ENCODE results near the gene IGF2.

The IGF2 gene

DNA sequence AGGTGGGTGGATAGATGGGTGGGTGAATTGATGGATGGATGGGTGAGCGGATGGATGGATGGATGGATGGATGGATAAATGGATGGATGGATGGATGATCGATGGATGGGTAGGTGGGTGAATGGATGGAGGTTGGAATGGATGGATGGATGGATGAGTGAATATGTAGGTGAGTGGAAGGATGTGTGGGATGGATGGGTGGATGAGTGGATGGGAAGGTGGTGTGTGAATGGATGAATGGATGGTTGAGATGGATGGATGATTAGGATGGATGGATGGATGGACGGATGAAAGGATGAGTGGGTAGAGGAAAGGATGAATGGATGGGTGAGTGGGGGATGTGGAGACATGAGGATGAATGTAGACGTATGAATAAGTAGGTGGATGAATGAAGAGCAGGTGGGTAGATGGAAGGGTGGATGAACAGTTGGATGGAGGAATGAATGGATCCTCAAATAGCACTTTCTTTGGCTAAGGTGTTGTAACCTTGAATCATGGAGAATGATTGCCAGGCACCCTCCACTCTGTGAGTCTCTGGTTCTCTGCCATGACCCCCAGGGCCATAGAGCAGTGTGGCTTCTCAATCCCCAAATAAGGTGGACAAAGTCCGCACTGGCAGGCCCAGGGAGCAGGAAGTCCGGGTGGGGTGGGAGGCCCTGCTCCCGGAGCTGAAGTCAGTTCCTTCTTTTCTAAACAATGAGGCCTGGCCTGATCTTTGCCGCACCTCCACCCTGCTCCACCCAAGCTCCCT lies 36.9 kb downstream of the IGF2 start:
- DNase-seq: no peak

DNA sequence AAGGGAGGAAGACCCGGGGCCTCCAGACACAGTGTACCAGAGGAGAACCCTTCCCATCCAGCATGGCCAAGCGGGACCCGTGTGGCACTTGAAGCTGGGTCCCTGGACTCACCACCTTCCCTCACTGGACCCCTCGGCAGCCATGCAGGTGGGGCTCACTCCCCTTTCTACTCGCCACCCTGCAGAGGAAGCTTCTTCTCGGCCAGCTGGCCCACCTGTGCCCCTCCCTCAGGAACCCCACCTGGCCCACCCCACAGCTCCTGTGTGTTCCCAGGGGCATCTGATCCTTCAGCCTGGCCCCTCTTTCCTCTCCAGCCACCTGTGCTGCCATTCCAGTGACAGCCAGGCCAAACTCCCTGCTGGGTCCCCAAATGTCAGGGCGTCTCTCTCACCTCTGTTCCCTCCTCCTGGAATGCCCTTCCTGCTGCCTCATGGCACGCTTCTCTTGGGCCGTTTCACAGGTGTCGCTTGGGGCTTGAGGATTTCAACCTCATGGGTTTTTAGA lies 38.0 kb downstream of the IGF2 start:
- no peak for DNase-seq

DNA sequence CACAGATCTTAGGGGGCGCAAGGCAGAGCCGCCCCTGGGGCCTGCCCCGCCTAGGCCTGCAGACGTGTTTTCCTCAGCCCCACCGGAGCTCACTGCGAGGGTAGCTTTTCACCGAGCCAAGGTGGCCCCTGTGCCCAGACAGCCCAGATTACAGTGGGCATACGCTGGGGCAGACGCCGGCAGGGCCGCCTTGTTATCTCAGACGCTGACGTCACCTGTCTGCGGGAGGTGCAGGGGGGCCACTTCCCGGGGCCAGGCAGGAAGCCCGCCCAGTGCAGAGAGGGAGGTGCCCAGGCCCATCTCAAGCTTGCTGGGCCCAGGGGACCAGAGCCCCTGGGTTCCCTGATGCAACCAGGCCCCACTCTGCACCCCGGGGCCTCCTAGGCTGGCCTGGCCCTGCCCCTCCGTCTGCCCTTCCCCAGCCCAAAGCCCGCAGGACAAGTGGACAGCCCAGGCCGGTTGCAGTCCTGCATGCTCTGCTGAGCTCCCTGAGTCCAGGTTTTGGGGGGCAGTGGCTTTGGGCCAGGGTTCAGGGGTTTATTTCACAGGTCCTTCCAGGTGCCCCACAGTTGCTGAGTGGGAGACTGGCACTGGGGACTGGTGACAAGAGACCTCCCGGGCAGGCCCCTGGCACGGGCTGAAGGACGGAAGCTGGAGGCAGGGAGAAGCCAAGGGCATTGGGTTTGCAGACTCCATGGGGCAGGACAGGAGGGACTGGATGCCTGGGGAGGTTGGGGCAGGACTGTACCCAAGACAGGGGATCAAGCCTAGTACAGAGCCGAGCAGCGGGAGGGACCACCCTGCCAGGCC lies 38.6 kb downstream of the IGF2 start:
- DNase-seq: peak; percentile 69

DNA sequence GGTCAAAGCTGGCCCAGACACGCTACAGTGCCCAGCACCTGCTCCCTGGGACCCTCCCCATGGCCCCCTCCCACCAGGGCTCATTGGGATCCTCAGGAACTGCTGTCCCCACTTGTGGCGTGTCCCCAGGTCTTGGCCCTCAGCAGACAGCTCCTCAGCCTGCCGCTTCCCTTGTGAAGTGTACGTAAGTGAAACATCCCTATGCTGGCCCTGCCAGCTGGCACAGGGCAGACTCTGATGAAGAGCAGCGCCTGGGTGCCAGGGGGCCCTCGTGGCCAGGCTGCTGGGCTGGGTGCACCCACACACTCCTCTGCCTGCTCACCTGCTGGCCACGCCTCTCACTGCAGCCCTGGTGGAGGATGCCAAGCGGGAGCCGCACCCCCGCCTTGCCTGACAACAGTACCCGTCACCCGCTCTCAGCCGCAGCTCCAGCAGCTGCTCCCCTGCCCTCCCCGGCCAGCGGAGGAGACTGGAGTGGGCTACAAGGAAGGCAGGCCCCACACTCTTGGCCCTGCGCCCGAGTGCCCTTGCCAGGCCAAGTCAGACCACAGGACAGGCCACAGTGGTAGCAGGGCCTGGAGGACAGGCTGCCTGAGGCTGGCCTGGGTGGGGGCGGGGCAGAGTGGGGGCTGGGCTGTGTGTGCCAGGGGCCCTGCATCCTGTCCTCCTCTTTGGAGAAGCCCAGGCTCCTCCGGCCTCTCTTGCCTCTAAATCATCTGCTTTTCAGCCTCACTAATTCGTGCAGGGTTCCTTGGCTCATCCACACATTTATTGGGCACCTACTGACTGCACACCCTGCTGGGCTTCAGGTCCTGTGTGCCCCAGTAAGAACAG lies 39.5 kb downstream of the IGF2 start:
- peak; percentile 38 for DNase-seq

DNA sequence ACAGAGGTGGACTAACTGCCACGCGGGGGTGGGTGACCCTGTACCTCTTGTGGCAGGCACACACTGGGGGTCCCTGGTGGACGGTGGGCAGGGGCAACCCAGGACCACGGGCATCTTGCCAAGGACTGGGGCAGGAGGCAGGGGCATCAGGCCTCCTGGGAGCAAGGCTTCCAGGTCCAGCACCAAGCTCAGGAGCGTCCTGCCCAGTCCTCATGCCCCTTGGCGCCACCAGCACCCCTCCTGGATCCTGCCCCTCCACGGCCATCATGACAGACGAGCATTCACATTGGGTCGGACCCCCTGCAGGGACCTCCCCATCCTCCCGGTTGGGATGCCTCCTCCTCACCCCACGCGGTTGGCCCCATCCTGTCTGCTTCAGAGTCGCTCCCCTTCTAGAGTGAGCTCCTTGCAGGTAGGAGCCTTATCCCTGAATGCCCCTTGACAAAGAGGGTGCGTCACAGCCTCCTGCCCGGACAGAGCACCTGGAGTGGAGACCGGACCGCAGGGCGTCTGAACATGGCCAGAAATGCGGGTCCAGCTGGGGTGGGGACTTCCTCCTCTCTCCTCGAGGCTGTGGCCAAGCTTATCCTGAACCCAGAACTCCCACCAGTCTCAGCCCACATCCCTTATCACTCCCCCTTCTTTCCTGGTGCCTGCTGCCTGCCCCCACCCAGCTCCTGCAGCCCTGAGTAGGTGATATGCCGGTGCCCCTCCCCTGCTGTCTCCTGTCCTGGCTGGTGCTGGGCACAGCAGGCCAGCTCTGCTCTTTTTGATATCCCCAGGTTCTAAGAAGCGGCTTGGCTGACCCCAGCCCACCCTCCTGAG lies 40.3 kb downstream of the IGF2 start:
- peak; percentile 58 for DNase-seq

DNA sequence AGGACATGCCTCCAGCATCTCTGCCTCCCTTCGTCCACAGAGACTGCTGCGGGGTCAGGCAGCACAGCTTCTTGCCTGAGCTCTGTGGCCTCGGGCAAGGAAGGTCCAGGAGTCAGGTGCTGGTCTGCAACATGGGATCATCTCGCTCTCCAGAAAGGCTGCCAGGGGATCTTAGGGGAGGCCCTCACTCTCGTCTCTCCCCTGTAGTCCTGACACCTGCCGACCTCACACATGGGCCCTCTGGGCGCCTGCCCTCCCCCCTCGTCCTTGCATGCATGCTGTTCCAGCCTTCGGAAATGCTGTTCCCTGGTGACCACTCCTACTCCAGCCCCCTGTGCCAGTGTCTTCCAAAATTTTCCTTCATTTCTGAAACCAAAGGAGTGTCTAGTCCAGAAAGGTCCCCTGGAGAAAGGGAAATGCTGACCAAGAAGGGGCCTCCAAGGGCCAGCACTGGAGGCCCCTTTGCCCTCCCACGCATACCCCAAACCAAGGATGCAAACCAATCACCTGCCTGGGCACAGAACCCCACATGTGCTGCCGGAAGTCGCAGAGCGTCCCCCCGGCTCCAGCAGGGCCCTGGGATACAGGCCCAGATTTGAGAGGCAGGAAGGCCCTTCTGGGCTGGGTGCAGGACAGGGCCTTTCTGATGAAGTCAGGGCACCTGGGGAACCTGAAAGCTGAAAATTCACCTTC lies 41.0 kb downstream of the IGF2 start:
- DNase-seq: no peak

DNA sequence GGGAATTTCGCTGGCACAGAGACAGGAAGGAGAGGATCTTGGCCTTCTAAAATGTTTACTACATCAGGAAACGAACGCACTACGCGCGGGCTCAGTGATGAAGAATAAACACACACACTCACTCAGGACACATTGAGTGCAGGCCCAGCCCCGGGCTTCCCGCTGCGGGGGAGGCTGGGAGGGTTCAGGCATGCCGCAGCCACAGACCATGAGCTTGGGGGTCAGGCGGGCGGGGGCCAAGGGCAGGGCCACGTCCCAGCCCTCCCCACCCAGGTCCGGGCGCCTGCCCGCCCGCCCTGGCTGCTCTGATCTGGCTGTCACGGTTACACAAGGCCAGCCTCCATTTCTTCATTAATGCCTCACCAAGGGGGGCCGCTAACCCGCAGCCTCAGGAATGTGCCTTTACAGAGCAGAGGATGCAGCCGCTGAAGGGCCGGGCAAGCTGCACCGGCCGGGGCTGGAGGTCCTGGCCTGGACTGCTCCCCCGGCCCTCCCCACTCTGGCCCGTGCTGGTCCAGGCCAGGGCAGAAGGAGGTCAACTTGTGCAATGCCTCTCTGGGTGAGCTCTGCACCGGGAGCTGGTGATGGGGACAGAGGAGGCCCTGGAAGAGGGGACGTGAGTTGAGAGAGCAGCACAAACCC lies 41.7 kb downstream of the IGF2 start:
- peak; percentile 33 for DNase-seq

DNA sequence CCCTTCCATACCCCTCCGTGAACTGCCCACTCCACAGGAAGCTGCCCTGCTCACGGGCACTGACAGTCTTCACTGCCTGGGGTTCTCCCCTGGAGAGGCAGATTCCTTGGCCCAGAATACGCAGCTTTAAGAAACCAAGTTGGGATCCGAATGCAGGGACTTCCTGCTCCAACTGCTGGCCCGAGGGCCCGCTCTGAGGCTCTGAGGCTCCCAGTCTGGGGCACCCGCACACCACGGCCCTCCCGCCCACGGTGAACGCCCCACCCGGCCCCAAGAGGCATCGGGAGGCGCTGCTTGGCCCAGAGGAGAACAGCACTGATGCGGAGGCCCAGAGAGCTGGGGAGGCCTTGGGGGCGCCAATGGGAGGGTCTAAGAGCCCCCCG lies 42.3 kb downstream of the IGF2 start:
- no peak for DNase-seq

DNA sequence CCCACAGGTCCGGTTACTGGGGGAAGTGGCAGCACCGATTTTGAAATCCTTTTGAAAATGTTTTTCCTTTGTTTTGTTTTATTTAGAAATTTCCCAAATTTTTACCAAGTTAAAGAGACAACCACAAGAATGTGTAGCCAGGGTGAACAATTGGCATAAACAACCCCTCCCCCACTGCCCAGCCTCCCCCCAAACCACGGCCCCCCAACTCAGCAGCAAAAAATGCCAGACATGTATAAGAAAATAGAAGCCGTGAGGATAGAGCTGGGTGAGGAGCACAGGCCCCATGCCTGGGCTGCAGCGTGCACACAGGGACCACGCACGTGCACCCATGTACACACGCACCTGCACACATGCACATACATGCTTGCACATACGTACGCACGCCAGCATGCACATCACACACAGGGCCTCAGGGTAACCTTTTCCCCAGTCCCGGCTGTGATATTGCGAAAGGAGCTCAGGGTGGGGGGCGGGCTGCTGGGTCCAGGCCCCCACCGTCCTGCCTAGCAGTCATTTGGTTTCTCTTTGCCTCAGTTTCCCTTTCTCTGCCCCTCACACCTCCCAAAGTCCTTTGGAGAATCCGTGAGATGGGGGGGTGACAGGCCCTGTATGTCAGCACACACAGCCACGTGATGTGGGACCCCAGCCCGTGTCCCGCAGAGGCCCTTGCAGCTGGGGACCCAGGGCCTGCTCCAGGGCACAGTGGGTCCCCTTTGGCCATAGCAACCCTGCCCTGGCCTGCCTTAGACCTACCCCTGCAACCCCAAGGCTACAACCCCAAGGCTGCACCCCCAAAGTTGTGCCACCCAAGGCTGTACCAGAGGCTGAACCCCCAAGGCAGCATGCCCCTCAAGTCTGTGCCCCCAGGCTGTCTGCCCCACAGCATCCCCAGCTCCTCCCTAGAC lies 42.9 kb downstream of the IGF2 start:
- DNase-seq: no peak

DNA sequence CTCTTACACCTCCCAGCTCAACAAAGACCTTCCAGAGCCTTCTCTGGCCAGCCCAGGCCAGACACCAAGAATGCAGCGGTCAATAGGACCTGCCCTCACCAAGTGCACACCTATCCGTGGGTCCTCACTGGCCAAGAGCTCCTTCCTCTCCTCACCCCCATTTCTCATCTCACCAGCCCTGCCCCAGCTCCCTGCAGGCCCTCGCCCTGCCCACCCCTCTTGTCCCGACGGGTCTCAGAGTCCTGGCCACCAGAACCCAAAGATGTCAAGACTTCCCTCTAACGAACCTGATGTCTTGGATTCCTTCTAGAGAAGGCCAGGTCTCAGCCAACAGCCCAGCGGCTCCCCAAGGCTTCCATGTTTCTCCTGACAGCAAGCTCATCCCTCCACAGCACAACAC lies 43.6 kb downstream of the IGF2 start:
- no peak for DNase-seq

DNA sequence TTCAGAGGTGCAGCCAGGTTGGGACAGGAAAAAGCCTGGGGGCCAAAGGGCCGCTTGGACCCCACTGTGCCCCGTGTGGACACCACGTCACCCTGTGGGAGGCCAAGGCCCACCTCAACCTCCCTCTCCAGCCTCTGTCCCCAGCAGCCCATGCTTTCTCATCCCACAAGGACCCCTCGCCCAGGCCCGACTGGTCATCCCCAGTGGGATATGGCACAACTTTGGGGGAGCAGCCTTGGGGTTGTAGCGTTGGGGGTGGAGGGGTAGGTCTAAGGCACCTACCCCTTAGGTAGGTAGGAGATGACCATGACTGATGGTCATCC lies 44.0 kb downstream of the IGF2 start:
- no peak for DNase-seq

DNA sequence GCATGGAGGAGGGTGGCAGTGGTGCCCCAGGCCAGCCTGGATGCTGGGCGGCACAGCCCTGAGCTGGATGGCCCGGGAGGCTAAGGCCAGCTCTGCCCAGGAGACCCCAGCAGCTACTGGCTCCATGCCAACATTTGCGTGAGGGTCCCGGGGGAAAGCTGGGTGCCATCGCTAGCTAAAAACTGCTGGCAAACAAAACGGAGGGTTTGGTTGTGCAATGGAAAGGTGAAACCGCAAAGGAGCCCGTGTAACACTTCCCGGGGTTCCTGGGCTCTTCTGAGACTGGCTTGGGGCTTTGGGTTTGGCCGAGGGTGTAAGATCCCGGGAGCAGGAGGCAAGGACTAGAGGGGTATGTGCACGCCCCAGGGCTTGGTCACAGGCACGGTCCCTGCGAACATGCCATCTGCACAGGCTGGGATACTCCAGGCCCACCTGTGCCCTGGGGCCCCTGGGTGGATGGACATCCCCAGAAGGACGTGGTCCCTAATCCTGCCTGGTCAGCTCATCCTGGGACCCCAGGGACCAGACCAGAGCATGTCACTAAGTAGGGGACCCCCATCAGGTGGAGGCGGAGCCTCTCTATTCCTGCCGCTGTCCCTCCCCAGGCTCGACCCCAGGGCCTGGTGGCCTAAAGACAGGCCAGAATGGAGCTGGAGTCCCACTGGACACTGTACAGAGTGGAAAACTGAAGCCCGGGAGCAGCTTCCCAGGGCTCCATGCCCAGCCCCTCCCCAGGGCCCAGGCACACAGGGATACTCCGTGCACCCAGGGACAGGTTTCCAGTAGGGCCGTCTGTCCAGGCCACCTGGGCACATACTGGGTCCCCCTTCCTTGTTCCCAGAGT lies 44.6 kb downstream of the IGF2 start:
- no peak for DNase-seq

DNA sequence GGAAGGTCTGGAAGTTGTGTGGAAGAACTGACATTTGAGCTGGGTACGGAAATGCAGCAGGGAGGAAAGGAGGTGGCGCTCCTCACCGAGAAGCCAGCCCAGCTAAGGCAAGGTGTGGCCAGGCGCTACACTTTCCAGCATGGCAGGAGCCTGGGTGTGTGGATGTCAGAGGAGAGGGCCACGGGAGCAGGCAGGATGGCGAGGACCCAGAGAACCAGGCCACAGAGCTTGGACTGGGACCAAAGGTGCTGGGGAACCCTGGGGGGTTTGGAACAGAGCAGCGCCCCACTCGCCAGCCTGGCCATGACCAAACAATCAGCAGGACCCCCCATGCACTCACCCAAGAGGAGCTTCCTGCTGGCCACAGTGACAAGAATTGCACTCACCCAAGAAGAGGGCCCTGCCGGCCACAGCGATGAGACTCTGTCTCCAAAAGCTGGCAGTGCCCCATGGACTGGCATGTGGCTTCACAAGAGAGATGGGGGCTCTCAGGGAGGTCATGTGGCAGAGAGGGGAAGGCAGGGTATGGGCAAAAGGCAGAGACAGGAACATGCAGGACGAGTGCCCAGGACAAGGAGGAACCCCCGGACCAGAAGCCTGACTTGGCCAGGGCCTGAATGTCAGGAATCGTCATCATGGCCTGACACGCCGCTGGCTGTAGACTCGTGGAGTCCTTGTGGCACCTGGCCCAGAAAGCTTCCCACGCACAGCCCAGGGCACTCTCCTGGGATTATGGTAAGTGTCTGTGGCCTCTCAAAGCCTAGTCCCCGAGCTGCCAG lies 45.4 kb downstream of the IGF2 start:
- no peak for DNase-seq

DNA sequence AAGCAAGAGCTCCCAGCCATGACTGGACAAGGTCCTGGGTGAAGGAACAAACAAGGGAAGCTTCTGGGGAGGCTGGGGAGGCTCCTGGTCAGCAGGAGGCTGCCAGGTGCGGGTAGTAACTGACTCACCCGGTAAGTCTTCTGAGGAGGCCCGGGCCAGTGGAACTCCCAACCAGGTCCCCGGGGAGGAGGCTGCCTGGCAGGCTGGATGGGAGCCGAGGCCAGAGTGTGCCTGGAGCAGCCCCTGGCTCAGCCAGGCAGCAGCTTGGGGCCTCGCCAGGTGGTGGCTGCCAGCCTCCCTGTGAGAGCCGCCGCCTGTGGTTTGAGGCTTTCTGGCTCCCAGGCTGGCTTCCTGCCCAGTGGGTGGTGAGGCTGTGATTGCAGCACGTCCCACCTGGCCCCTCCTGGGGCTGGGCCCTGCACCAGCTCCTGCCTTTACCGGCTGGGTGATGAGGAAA lies 46.2 kb downstream of the IGF2 start:
- DNase-seq: peak; percentile 66

DNA sequence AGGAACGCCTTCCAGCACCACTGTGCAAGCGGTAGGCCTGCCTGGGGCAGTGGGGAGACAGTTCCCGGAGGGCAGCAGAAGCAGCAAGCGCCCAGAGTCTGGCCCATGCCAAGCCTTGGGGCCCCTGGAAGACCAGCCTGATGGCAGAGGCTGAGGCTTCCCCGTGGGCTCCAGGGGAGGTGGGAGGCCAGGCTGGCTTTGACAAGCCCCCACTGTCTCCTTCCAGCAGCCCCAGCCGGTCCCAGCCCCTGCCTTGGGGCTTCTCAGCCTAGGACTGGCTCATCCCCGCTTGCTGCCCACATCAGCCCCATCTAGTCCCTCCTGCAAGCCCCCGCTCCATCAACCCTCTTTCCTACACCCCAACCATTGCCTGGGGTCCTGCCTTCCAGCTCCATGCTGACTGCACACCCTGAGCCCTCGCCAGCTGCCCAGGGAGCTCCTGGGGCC lies 46.7 kb downstream of the IGF2 start:
- DNase-seq: no peak

DNA sequence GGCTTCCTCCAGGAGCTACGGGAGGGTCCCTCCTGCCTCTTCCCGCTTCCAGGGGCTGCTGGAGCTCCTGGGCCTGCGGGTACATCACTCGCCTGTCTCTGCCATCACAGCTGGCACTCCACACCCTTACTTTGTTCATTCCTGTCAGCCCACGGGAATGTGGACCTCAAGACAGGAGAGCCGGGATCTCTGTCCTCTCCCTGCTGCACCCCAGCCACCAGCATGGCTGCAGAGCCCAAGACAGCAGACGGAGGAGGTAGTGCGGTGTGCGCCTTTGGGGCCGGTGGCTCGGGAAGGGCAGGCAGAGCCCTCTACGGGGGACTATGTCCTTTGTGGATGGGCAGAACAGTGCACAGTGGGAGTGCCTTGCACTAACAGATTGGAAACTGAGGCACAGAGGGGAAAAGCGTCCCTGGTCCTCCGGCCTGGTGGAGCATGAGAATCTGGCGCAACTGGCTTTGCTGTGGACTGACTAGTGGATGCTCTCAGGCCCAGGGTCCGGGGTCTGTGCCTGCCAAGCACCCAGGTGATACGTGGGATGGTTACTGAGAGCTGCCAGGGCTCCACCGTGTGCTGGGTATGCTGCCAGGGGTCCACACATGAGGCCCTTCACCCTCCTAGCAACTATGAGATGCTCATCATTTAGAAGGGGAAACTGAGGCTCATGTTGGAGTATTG lies 47.3 kb downstream of the IGF2 start:
- no peak for DNase-seq

DNA sequence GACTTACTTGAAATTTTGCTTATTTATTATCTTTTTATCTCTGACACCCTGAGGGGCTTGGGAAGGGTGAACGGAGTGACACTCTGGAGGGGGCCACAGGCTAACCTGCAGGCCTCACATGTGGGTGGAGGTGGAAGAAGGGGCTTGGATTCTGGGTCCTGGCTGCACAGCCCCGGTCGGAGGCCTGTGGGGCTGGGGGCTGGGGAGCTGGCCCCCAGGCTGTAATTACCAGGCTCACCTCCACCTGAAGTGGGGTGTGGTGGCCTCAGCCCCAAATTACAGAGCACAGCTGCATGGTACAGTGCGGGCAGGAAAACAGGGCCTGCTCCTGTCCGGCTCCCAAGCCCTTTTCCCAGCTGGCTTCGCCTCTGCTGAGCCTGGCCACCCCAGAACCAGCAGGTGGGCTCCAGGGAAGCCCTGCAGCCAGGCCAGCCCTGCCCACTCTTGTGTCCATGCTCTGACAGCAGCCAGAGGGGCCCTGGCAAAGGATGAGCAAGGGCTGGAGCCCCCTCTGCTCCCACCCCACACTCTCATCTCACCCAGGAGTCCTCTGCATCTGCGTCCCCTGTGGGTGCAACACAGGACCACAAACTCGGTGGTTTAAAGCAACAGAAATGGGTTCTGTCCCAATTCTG lies 48.0 kb downstream of the IGF2 start:
- no peak for DNase-seq

Measured in hematopoietic multipotent progenitor cell treated with erythropoietin and hydrocortisone succinate and interleukin-3 and kit ligand, for 6 days (in vitro differentiated cells).